ENCODE measurements around the gene TSR3.
A peak's percentile ranks its signal among the peaks of the same experiment; 100 is the strongest.

TSR3 gene

GRCh38 chr16:1338119-1338730 is 13.5 kb downstream of the TSR3 start:
- peaks cover 25% of the 10 kb centered on the region for H3K4me1 ChIP-seq (ENCODE audit: control insufficient read depth, insufficient read depth, low read length, poor library complexity, severe bottlenecking)
- no peaks in the 10 kb centered on the region for H3K36me3 ChIP-seq (ENCODE audit: control insufficient read depth, insufficient read depth, low read length)
- DNase-seq = no peak
- no peaks in the 10 kb centered on the region for H3K9me3 ChIP-seq (ENCODE audit: control insufficient read depth, low read length)
- no peak overlapping the region for H3K27ac ChIP-seq (ENCODE audit: insufficient read depth, low read length, poor library complexity, severe bottlenecking)
- H3K4me3 ChIP-seq (ENCODE audit: insufficient read depth, low read depth, low read length, poor library complexity, severe bottlenecking) = no peak overlapping the region
- H3K27me3 ChIP-seq (replicated peaks; ENCODE audit: control insufficient read depth, insufficient read depth, low read length, poor library complexity, severe bottlenecking) = peaks cover 13% of the 10 kb centered on the region

GRCh38 chr16:1337486-1337885 is 14.2 kb downstream of the TSR3 start:
- no peak for DNase-seq
- H3K36me3 ChIP-seq (ENCODE audit: control insufficient read depth, insufficient read depth, low read length) = no peaks in the 10 kb centered on the region
- no peak overlapping the region for H3K4me3 ChIP-seq (ENCODE audit: insufficient read depth, low read depth, low read length, poor library complexity, severe bottlenecking)
- no peaks in the 10 kb centered on the region for H3K9me3 ChIP-seq (ENCODE audit: control insufficient read depth, low read length)
- peaks cover 30% of the 10 kb centered on the region for H3K4me1 ChIP-seq (ENCODE audit: control insufficient read depth, insufficient read depth, low read length, poor library complexity, severe bottlenecking)
- no peak overlapping the region for H3K27ac ChIP-seq (ENCODE audit: insufficient read depth, low read length, poor library complexity, severe bottlenecking)
- peaks cover 21% of the 10 kb centered on the region for H3K27me3 ChIP-seq (replicated peaks; ENCODE audit: control insufficient read depth, insufficient read depth, low read length, poor library complexity, severe bottlenecking)

- Histone ChIP-seq H3K27ac (ENCODE audit: insufficient read depth, low read length, poor library complexity, severe bottlenecking) (no peak overlapping the region), H3K9me3 (ENCODE audit: control insufficient read depth, low read length) (no peaks in the 10 kb centered on the region), H3K4me1 (ENCODE audit: control insufficient read depth, insufficient read depth, low read length, poor library complexity, severe bottlenecking) (peaks cover 30% of the 10 kb centered on the region), H3K27me3 (replicated peaks; ENCODE audit: control insufficient read depth, insufficient read depth, low read length, poor library complexity, severe bottlenecking) (peaks cover 23% of the 10 kb centered on the region), H3K4me3 (ENCODE audit: insufficient read depth, low read depth, low read length, poor library complexity, severe bottlenecking) (no peak overlapping the region), H3K36me3 (ENCODE audit: control insufficient read depth, insufficient read depth, low read length) (no peaks in the 10 kb centered on the region)
- DNase-seq = no peak
Observed at GRCh38 chr16:1336619-1337018, 15.1 kb downstream of the TSR3 start.

- Histone ChIP-seq H3K4me1 (ENCODE audit: control insufficient read depth, insufficient read depth, low read length, poor library complexity, severe bottlenecking) (peaks cover 35% of the 10 kb centered on the region), H3K27ac (ENCODE audit: insufficient read depth, low read length, poor library complexity, severe bottlenecking) (no peak overlapping the region), H3K9me3 (ENCODE audit: control insufficient read depth, low read length) (no peaks in the 10 kb centered on the region), H3K27me3 (replicated peaks; ENCODE audit: control insufficient read depth, insufficient read depth, low read length, poor library complexity, severe bottlenecking) (peaks cover 23% of the 10 kb centered on the region), H3K4me3 (ENCODE audit: insufficient read depth, low read depth, low read length, poor library complexity, severe bottlenecking) (no peak overlapping the region), H3K36me3 (ENCODE audit: control insufficient read depth, insufficient read depth, low read length) (no peaks in the 10 kb centered on the region)
- DNase-seq = no peak
Observed at GRCh38 chr16:1335996-1336395, 15.7 kb downstream of the TSR3 start.

- peaks cover 35% of the 10 kb centered on the region for H3K4me1 ChIP-seq (ENCODE audit: control insufficient read depth, insufficient read depth, low read length, poor library complexity, severe bottlenecking)
- no peak overlapping the region for H3K4me3 ChIP-seq (ENCODE audit: insufficient read depth, low read depth, low read length, poor library complexity, severe bottlenecking)
- H3K36me3 ChIP-seq (ENCODE audit: control insufficient read depth, insufficient read depth, low read length) = no peaks in the 10 kb centered on the region
- no peaks in the 10 kb centered on the region for H3K9me3 ChIP-seq (ENCODE audit: control insufficient read depth, low read length)
- H3K27ac ChIP-seq (ENCODE audit: insufficient read depth, low read length, poor library complexity, severe bottlenecking) = no peak overlapping the region
- H3K27me3 ChIP-seq (replicated peaks; ENCODE audit: control insufficient read depth, insufficient read depth, low read length, poor library complexity, severe bottlenecking) = peaks cover 23% of the 10 kb centered on the region
- DNase-seq = no peak
Observed at GRCh38 chr16:1335211-1335971, 16.3 kb downstream of the TSR3 start.

- Histone ChIP-seq H3K9me3 (ENCODE audit: control insufficient read depth, low read length) (no peaks in the 10 kb centered on the region), H3K4me3 (ENCODE audit: insufficient read depth, low read depth, low read length, poor library complexity, severe bottlenecking) (peak overlapping the region; percentile 45), H3K27me3 (replicated peaks; ENCODE audit: control insufficient read depth, insufficient read depth, low read length, poor library complexity, severe bottlenecking) (peaks cover 23% of the 10 kb centered on the region), H3K27ac (ENCODE audit: insufficient read depth, low read length, poor library complexity, severe bottlenecking) (no peak overlapping the region), H3K36me3 (ENCODE audit: control insufficient read depth, insufficient read depth, low read length) (no peaks in the 10 kb centered on the region), H3K4me1 (ENCODE audit: control insufficient read depth, insufficient read depth, low read length, poor library complexity, severe bottlenecking) (peaks cover 35% of the 10 kb centered on the region)
- DNase-seq = no peak
Observed at GRCh38 chr16:1334739-1335138, 16.9 kb downstream of the TSR3 start.

GRCh38 chr16:1333854-1334700 is 17.6 kb downstream of the TSR3 start:
- H3K27ac ChIP-seq (ENCODE audit: insufficient read depth, low read length, poor library complexity, severe bottlenecking) = no peak overlapping the region
- peaks cover 35% of the 10 kb centered on the region for H3K4me1 ChIP-seq (ENCODE audit: control insufficient read depth, insufficient read depth, low read length, poor library complexity, severe bottlenecking)
- H3K9me3 ChIP-seq (ENCODE audit: control insufficient read depth, low read length) = no peaks in the 10 kb centered on the region
- no peak for DNase-seq
- H3K27me3 ChIP-seq (replicated peaks; ENCODE audit: control insufficient read depth, insufficient read depth, low read length, poor library complexity, severe bottlenecking) = peaks cover 23% of the 10 kb centered on the region
- H3K36me3 ChIP-seq (ENCODE audit: control insufficient read depth, insufficient read depth, low read length) = no peaks in the 10 kb centered on the region
- peak overlapping the region; percentile 45 for H3K4me3 ChIP-seq (ENCODE audit: insufficient read depth, low read depth, low read length, poor library complexity, severe bottlenecking)

GRCh38 chr16:1333149-1333812 is 18.4 kb downstream of the TSR3 start, which contains the start of gene BAIAP3:
Gene BAIAP3, plus strand, starts transcription at chr16:1333645. Its CDS starts 4,905 bp downstream, at chr16:1338550.
- Histone ChIP-seq H3K36me3 (ENCODE audit: control insufficient read depth, insufficient read depth, low read length) (no peaks in the 10 kb centered on the region), H3K4me3 (ENCODE audit: insufficient read depth, low read depth, low read length, poor library complexity, severe bottlenecking) (peak within 1 kb of the TSS; percentile 48), H3K9me3 (ENCODE audit: control insufficient read depth, low read length) (no peaks in the 10 kb centered on the region), H3K27me3 (replicated peaks; ENCODE audit: control insufficient read depth, insufficient read depth, low read length, poor library complexity, severe bottlenecking) (peaks cover 23% of the 10 kb centered on the region), H3K27ac (ENCODE audit: insufficient read depth, low read length, poor library complexity, severe bottlenecking) (no peak within 1 kb of the TSS), H3K4me1 (ENCODE audit: control insufficient read depth, insufficient read depth, low read length, poor library complexity, severe bottlenecking) (peaks cover 35% of the 10 kb centered on the region)
- peak; percentile 27 to 44 (median 37) for DNase-seq

GRCh38 chr16:1332618-1333148 is 19.0 kb downstream of the TSR3 start:
- Histone ChIP-seq H3K4me1 (ENCODE audit: control insufficient read depth, insufficient read depth, low read length, poor library complexity, severe bottlenecking) (peaks cover 35% of the 10 kb centered on the region), H3K4me3 (ENCODE audit: insufficient read depth, low read depth, low read length, poor library complexity, severe bottlenecking) (peak overlapping the region; percentile 48), H3K9me3 (ENCODE audit: control insufficient read depth, low read length) (no peaks in the 10 kb centered on the region), H3K27me3 (replicated peaks; ENCODE audit: control insufficient read depth, insufficient read depth, low read length, poor library complexity, severe bottlenecking) (peaks cover 23% of the 10 kb centered on the region), H3K36me3 (ENCODE audit: control insufficient read depth, insufficient read depth, low read length) (no peaks in the 10 kb centered on the region), H3K27ac (ENCODE audit: insufficient read depth, low read length, poor library complexity, severe bottlenecking) (no peak overlapping the region)
- DNase-seq = no peak

Measured in effector memory CD4-positive, alpha-beta T cell (primary cell).